Lower leg skin (tissue), 3 donors: Measurements from ENCODE around the gene AS3MT.

ENCODE experiments used
- POLR2A ChIP-seq, 2 donors: fragments of 450-650 bp; IDR thresholded peaks; one replicate each; pipeline ENCODE4 v1.6.1; 2016 to 2017; ENCODE audit warnings: antibody characterized with exemption in 2 of 2, mild to moderate bottlenecking in 1 of 2, moderate library complexity in 1 of 2
- TF ChIP-seq, protein P1 (sequence below), 3 donors: fragments of 450-650 bp; IDR thresholded peaks; one replicate each; pipeline ENCODE4 v1.5.1; 2016; ENCODE audit warnings: antibody characterized with exemption in 3 of 3, mild to moderate bottlenecking in 3 of 3, moderate library complexity in 2 of 3

DNA sequence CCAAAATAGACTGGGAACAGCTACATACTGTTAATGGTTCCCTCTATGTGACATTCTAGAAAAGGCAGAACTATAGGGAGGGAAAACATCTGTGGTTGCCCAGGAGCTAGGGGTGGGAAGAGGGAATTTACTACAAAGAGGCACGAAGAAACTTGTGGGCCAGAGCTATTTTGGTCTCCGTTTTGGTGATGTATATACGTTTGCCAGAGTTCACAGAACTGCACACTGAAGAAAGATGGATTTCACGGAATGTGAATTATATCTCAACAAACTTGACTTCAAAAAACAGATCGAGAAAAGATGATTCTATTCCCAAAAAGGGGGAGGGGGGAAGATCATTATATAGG, 386 bp upstream of the AS3MT start:
- TF ChIP-seq, protein P1, sequence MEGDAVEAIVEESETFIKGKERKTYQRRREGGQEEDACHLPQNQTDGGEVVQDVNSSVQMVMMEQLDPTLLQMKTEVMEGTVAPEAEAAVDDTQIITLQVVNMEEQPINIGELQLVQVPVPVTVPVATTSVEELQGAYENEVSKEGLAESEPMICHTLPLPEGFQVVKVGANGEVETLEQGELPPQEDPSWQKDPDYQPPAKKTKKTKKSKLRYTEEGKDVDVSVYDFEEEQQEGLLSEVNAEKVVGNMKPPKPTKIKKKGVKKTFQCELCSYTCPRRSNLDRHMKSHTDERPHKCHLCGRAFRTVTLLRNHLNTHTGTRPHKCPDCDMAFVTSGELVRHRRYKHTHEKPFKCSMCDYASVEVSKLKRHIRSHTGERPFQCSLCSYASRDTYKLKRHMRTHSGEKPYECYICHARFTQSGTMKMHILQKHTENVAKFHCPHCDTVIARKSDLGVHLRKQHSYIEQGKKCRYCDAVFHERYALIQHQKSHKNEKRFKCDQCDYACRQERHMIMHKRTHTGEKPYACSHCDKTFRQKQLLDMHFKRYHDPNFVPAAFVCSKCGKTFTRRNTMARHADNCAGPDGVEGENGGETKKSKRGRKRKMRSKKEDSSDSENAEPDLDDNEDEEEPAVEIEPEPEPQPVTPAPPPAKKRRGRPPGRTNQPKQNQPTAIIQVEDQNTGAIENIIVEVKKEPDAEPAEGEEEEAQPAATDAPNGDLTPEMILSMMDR (IDR thresholded peaks at IDR 0.05) = no peak
- no peak for TF ChIP-seq POLR2A (IDR thresholded peaks at IDR 0.05)
